CD4-positive, alpha-beta T cell treated with Interleukin-15 for 4 hours (primary cell): Measurements from ENCODE around the gene HS3ST1.

ENCODE experiments used
- DNase-seq: peaks from one replicate; pipeline ENCODE4 v3.0.0-alpha.2; 2020; ENCODE audit warnings: low spot score

HS3ST1 gene

DNA sequence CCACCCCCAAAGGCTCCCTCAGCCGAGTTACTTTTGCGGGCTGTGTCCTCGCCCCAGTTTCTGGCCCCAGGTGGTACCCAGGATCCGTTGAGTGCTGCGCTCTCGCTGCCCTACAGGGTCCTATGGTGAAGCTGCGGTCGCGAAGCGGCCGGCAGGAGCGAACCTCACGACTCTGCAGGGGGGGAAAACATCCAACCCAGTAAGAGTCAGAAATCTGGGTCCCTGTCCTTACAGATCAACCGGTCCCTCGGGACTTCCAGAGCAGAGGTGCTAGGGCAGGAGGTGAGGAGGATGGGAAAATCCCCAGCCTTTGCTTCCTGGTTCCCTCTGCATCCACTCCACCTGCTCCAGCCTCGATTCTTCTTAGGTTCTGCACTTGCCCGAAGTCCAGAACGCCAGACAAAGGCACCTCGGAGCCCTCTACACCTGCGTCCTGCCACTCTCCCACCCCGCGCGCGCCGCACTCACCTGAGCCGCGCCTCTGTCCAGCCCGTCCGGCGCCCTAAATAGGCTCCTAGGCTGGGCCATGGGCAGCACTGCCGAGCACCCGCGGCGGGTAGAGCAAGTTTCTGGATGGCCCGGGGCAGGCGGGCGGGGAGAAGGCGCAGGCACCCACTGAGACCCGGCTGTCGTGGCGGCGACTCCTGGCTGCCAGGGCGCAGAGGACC lies at the start of gene HS3ST1:
HS3ST1 (minus strand) TSS at position 664 of the 668 bp plus-strand sequence. CDS start 28,889 bp downstream, outside the sequence.
- no peak for DNase-seq

DNA sequence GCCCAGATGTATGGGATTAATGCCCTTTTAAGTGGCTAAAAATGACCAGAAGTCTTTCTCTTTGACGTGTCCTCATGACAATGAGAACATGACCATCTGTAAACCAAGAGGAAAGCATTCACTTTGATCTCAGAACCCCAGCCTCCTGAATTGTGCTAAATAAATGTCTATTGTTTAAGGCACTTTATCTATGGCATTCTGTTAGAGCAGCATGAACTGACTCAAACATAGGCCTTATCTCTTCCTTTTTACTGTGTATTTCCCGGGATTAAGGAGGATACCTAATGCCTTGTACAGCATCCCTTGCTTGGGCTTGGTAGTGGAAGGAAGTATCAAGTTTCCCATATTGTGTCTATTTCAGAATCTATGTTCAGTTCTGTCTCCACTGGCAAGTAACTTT lies 47.2 kb upstream of the HS3ST1 start:
- no peak for DNase-seq

DNA sequence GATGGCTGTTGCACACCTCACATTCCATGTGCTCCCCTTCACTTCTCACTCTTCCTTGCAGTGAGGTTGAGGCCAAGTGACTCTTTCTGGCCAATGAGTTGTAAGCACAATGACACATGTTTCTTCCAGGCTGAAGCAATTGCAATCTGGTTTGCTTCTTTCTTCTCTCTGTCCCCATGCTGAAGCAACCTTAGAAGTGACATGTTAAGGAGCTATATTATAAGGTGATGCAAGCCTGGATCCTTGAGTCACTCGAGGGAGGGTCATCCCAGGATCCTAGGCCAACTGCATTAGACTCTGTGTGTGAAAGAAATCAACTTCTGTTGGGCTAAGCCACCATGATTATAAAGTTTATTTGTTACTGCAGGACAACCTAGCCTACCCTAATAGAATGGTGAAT lies 45.5 kb upstream of the HS3ST1 start:
- DNase-seq, result no peak

DNA sequence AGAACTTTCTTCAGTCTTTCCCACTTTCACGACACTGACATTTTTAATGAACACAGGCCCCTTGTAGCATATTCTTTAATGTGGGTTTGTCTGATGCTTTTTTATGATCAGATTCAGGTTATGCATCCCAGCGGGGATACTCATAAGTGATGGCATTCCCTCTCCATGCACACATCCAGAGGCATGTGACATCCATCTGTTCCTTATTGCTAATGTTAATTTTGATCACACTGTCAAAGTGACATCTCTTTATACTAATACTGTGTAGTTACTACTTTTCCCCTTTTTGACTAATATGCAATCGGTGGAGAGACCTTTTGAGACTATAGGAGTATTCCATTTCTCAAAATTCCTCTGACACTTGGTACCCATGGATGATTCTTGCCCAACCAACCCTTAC lies 43.8 kb upstream of the HS3ST1 start:
- no peak for DNase-seq

DNA sequence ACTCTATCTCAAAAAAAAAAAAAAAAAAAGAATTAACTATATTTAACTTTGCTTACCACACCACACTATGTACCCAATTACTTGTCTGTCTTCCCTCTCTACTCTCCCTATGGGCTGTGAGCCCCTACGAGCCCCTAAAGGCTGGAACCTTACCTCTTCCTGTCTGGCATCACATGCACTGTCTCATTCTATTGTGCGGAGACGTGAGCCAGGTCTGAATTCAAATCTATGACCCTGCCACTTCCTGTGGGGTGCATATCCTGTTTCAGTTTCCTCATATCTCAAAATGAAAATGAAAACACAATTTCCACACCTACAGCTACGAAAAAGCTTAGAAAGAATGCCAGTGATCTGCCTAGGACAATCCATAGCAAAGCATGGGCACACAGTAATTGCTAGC lies 42.9 kb upstream of the HS3ST1 start:
- DNase-seq, result peak; percentile 69

DNA sequence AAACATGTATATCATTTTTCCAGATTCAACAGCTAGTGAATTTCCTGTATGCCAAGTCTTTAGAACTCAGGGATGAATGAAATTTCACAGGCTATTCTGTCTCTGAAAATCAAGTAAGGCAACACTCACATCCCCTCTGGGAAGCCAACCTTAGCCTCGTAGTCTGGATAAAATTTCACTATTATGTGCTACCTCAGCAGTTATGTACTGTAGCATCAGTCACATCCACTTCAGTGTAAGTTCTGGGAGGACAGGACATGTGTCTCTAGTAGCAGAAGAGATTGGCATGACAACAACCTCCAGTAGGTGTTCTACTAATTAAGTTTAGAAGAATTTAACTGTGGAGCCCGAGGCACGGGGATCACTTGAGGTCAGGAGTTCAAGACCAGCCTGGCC lies 42.4 kb upstream of the HS3ST1 start:
- no peak for DNase-seq

DNA sequence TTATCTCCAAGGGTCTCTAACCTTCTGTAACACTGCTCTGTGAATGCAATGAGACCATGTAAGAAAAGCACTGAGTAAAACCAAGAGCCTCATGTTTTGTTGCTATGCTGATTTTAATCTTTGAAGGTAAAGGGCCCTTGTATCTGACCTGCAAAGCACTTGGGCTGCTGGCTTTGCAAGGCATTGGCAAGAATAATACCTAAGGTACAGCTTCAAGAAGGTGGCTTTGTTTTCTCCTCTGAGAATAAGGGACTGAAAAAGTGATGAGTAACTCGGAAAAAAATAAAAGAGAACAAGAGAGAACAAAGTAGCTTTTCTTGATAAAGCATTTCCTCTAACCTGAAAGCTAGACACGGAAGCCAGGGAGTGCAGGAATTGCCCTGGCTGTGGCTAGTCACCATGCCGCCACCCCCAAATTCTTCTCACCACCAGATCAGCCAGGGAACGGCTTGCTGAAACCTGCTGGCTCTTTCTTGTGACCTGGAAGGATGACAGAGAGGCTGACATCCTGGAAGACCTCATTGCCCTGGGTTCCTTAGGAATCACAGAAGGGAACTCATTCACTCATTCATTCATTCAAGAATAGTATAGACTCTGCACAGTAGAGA lies 41.8 kb upstream of the HS3ST1 start:
- DNase-seq, result peak; percentile 25

DNA sequence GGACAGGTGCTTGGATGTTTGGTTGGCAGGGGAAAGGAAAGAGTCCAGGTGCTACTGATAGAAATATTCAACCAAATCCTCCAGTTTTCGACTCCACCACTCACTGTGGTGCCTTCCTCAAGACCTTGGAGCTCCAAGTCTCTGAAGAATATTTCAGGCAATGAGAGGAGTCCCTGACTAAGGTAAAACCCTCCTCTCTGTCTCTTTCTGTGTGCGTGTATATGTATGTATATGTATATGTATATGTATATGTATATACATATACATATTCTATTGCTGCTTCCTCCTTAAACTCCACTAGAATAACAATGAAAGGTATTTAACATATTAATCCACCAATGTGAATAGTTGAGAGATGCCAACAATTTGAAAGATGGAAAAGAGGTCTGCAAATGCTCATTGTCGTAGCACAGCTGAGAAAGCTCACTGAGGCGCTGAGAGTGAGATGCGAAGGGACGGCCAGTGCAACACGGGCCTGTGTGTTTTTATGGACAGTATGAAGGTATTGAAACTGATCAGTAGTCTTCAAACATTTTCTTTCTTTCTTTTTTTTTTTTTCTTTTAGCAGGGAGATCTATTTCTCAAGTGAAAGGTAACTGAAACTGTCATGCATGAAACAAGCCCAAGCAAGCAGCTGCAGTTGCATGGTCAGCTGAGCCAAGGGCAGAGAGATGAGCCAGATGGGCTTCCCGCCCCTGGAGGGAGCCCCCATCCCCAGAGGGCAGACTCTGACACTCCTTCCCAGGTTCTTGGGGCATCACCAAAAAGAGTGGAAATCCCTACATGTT lies 41.1 kb upstream of the HS3ST1 start:
- DNase-seq, result no peak

DNA sequence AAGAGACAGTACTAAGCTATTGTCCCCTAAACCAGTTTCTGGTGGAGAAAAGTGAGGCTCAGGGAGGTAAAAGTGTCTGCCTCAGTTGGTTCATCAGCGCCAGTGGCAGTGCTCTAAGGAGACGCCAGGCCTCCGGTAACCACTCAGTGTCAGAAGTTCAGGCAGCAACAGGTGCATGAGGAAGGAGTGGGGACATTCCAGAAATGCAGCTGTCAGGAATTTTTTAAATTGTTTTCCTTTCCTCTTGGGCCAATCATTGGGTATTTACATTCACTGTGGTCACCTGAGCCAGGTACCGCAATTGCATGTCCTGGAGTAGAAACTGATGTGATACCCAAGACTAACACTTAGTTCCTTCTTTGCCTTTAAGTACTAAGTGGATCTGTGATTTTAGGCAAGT lies 40.2 kb upstream of the HS3ST1 start:
- DNase-seq, result no peak

DNA sequence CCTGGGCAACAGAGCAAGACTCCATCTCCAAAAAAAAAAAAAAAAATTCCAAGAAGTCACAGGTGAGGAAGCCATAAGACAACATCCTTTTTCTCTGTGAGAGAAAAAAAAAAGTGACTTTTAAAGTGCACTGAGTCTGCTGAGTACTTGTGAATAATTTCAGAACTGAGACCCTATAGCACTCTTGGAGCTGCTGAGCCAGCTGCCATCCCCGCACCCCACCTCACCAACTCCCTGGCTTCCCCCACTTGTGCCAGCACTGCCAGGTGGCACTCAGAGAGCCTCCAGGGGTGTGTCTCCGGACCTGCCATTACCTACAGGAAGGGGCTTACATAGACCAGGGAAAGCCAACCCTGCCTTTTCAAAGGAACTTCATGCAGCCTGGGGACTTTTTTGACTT lies 39.2 kb upstream of the HS3ST1 start:
- DNase-seq, result no peak

DNA sequence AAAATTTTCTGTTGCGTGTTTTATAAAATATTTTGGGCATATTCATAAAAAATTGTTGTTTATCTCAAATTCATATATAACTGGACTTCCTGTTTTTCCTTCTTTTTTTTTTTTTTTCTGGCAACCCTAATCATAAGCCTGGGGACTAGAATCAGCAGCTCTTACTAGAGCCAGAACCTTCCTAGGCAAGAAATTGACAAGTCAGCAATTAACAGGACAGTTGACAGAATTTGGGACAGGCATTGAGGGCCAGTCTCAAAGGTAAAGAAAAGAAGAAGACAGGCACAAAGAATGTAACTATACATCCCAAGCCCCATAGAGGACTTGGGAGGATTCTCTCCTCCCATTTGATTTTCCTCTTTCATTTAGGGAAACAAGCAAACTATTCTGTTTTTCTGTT lies 35.0 kb upstream of the HS3ST1 start:
- no peak for DNase-seq

DNA sequence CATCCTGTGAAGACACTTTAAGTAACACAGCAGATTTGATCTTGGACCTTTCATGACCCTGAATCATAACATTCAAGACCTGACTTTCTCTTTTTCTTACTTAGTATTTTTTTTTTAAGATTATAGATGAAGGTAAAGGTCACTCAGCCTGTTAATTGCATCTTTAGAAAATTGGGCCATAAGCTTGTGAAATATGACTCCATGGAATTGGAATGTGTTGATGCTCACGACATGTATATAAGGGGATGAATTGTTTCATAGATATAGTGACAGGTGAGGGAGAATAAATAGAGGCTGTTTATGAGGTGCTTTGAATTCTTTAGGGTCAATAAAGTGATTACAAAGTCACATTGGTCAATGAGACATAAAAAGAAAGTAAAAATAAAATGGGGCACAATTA lies 27.7 kb upstream of the HS3ST1 start:
- DNase-seq, result no peak

DNA sequence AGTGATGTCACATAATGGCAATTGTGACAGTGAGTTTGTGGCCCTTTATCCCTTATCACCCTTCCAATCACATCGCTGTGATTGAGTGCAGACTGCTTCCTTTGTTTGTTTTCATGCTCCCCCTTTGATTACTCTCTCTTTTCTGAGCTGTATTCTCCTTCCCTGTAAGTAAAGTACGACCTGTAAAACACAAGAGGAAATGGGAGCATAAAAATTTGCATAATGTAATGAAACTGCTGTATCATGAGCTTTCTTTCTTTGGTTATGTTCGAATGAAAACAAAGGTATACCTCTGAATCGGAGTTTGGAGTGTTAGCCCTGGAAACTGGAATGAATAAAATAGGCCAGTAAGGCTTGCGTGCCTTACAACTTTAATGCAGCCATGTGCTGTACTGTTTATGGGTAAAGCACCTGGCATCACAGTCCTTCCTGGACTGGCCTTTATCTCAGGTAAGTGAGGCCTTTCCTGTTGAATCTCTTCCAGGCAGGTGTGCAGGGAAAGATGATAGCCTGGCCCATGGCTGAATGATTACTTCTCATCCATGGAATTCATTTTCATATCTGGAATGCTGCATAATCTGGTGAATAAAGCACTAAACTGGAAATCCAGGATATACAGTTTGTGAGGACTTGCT lies 26.6 kb upstream of the HS3ST1 start:
- no peak for DNase-seq

DNA sequence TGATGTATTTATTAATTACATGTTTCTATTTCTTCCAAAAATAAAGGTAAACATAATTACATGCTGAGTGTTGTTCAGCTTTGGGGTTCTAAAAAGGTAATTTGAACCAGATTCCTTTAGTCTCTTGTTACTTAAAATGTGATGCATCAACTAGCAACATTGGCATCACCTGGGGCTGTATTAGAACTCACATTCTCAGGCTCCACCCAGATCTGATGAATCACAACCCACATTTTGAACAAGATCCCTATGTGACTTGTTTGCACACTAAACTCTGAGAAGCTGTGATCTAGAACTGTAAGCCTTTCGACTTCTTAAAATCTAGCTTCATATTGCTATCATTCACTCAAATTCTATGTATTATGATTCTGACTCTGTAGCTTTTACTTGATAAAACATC lies 23.0 kb upstream of the HS3ST1 start:
- DNase-seq, result no peak

DNA sequence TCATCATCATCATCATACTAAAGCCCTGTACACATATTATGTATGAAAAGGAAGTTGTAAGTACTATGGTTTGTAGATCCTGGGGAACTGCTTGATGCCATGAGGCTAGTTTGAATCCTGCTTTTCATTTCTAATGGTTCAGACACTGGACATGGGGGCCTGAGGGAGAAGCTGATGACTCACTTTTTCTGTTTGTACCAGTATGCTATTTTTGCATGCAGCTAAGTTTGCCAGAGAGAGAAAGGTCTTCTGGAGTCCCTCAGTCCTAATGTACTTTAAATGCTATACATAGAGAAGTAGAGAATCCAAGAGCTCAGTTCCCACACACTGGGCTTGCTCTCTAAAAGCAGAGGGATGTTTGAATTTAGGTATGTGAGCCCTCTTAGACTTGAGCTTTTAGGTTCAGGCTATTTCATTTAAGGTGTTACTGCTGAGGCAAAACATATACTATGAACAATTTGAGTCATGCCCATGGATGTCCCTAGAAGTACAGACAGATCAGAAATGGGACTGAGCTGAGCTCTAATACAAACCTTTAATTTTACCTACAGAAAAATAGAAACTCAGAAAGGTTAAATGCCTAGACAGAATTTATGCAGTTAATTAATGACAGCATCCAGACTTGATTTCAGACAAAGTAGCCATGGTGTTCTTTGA lies 17.6 kb upstream of the HS3ST1 start:
- DNase-seq, result no peak

DNA sequence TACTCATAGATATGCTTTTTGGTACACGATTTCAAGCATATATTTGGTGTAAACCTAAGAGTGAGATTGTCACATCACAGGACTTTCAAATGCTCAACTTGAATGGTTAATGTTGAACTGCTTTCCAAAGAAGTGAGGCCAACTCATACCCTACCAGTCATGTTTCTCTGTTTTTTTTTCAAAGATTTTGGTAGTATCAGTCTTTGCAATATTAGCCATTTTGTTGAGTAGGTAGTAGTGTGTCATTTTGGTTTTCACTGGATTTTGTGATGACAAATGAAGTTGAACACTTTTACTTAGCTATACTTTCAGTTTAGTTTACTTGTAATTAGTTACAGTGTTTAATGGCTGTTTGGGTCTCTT lies 12.5 kb upstream of the HS3ST1 start:
- DNase-seq, result no peak

DNA sequence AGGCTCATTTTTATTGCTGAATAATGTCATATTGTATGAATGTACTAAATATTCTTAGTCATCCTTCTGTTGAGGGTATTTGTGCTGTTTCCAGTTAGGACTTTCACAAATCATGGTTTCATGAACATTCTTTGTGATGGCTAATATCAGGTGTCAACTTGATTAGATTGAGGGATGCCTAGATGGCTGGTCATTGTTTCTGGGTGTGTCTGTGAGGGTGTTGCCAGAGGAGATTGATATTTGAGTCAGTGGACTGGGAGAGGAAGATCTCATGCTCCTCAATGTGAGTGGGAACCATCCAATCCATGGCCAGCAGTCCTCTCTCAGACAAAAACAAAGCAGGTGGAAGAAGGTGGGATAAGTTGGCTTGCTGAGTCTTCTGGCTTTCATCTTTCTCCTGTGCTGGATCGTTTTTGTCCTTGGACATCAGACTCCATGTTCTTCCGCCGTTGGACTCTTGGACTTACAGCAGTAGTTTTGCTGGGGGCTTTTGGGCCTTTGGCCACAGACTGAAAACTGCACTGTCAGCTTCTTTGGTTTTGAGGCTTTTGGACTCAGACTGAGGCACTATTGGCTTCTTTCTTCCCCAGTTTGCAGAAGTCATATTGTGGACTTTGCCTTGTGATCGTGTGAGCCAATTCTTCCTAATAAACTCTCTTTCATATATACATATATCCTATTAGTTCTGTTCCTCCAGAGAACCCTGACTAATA lies 11.9 kb upstream of the HS3ST1 start:
- DNase-seq, result no peak

DNA sequence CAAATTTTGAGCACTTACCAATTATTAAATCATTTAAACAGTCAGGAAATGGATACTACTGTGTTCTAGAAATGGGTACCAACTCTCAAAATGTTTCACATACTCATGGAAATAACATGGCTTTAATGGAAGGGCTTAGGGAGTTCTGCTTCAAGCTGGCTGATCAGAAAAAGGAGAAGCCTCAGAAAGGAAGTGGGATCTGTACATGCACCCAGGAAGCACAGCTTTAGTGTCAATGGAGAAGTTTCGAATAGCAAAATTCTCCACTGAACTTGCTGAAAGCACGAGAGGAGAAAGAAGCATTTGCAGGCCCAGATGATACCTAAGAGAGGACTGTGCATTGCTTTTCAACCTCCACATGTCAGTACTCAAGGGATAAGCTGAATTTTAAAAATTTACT lies 11.1 kb upstream of the HS3ST1 start:
- DNase-seq, result no peak

DNA sequence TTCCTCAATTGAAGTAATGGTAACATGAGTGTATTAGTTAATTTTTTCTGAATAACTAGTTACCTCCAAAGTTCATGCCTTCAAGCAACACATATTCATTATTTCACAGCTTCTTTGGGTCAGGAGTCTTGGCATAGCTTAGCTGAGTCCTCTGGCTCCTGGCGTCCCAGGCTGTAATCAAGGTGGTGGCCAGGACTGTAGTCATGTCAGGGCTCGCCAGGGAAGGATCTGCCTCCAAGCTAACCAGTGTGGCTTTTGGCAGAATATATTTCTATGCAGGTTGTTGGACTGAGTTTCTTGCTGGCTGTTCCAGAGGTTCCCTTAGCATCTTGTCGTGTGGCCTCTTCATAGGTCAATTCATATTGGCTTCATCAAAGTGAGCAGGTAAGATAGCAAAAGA lies 10.0 kb upstream of the HS3ST1 start:
- DNase-seq, result no peak

DNA sequence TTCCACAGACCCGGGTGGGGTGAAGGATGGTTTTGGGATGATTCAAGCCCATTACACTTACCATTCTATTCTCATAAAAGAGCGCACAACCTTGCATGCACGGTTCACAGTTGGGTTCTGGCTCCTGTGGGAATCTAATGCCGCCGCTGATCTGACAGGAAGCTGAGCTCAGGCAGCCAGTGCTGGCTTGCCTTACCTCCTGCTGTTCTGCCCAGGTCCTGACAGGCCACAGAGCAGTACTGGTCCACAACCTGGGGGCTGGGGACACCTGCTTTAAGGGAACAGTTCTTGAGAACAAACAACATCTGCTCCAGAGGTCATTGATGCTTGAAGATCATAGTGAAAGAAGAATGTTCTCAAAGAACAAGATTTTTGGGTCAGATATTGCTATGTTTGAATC lies 8.0 kb upstream of the HS3ST1 start:
- DNase-seq, result no peak

DNA sequence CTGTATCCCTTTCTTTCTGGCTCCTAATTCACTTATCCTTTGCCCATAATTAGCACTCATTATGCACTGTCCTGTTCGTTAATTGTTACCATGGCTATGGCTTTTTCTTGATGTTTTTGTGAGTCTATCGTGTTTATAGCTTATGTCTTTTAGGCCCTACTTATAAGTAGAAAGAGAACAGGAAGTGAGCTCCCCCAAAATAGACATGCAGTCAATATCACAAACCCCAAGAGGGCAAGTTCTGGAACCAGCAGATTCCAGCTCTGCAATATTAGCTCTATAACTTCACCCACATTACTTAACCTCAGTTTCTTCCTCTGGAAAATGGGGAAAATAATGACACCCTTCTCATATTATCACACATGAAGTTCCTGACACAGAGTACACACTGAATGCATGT lies 7.4 kb upstream of the HS3ST1 start:
- no peak for DNase-seq

DNA sequence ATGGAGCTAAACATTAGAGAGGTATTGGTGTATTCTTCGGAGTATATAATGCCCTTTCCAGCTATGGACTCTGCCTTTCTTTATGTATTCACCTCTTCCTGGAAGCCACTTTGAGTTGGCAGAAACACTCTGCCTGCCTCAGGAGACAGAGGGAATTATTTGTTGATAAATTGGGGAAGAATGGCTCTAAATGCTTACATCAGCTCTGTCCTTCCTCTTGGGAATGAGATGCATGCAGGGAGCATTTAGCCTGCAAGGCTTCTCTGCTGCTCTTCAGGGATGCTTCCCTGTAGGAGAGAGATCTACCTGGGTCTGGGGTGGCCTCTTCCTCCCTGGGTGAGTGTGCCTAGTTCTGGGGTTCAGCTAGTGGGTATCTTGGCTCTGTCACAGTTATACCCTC lies 6.9 kb upstream of the HS3ST1 start:
- DNase-seq, result no peak
